Measurements from ENCODE around the gene ZNF512B.
"Not testable (repeated sequence)": the region's sequence is repeated elsewhere in the genome, so short reads cannot be mapped to it uniquely, and the experiment has no call there.

The ZNF512B gene

GRCh38 chr20:63973160-63973479 is 3.4 kb upstream of the ZNF512B start:
- no peak overlapping the region for H3K4me3 ChIP-seq (ENCODE audit: control insufficient read depth, low read depth, low read length)
- no peak for TF ChIP-seq CTCF (IDR thresholded peaks at IDR 0.05; ENCODE audit: control insufficient read depth, insufficient read depth, low read depth, low read length, missing control alignments)
- no peak for DNase-seq (ENCODE audit: low read depth)

GRCh38 chr20:63972312-63973159 is 2.8 kb upstream of the ZNF512B start:
- no peak overlapping the region for H3K4me3 ChIP-seq (ENCODE audit: control insufficient read depth, low read depth, low read length)
- TF ChIP-seq CTCF (IDR thresholded peaks at IDR 0.05; ENCODE audit: control insufficient read depth, insufficient read depth, low read depth, low read length, missing control alignments), result no peak
- DNase-seq (ENCODE audit: low read depth), result no peak

- DNase-seq (ENCODE audit: low read depth); H3K4me3 ChIP-seq (ENCODE audit: control insufficient read depth, low read depth, low read length): not testable (repeated sequence)
Measured at GRCh38 chr20:63971960-63972311, 2.2 kb upstream of the ZNF512B start.

GRCh38 chr20:63970714-63971431 is 1.1 kb upstream of the ZNF512B start:
- TF ChIP-seq CTCF (IDR thresholded peaks at IDR 0.05; ENCODE audit: control insufficient read depth, insufficient read depth, low read depth, low read length, missing control alignments), result no peak
- no peak for DNase-seq (ENCODE audit: low read depth)
- no peak overlapping the region for H3K4me3 ChIP-seq (ENCODE audit: control insufficient read depth, low read depth, low read length)

- H3K4me3 ChIP-seq (ENCODE audit: control insufficient read depth, low read depth, low read length), result peak overlapping the region; percentile 65
- TF ChIP-seq CTCF (IDR thresholded peaks at IDR 0.05; ENCODE audit: control insufficient read depth, insufficient read depth, low read depth, low read length, missing control alignments), result no peak
- DNase-seq (ENCODE audit: low read depth), result no peak
Measured at GRCh38 chr20:63968928-63969760, 586 bp downstream of the ZNF512B start.

- peak overlapping the region; percentile 65 for H3K4me3 ChIP-seq (ENCODE audit: control insufficient read depth, low read depth, low read length)
- TF ChIP-seq CTCF (IDR thresholded peaks at IDR 0.05; ENCODE audit: control insufficient read depth, insufficient read depth, low read depth, low read length, missing control alignments), result no peak
- no peak for DNase-seq (ENCODE audit: low read depth)
Measured at GRCh38 chr20:63968136-63968927, 1.4 kb downstream of the ZNF512B start.

All from AG09309 (cell line).